Loucy (cell line): Measurements from ENCODE around the gene FANCE.

ENCODE experiments used
- CTCF ChIP-seq: fragments of 200-600 bp; sonication (generic); conservative IDR thresholded peaks from 2 replicates; pipeline ENCODE4 v1.5.1; 2014; ENCODE audit warnings: mild to moderate bottlenecking, antibody characterized with exemption, low read length
- EZH2phosphoT487 ChIP-seq: fragments of 200-600 bp; IDR thresholded peaks from 2 replicates; pipeline ENCODE4 v1.6.1; 2018; ENCODE audit warnings: antibody characterized with exemption, mild to moderate bottlenecking, moderate library complexity, borderline replicate concordance

GRCh38 chr6:35432291-35432690, 19.8 kb upstream of the FANCE start:
- no peak for TF ChIP-seq CTCF
- TF ChIP-seq EZH2phosphoT487 = no peak
